Spleen (tissue), 11 donors: ENCODE data around the gene NAPB. TPM values are rescaled to one million over a fixed set of nuclear protein-coding genes. Genes with fewer than 3 reads are reported as not detected.

ENCODE experiments used
- DNase-seq: peaks from one replicate; pipeline ENCODE4 v3.0.0-alpha.2; 2020
- H3K27ac ChIP-seq, 8 donors: fragments of 200-600 bp; sonication (generic) in 7 of 8; 1 replicate in 4 of 8; 2 replicates in 4 of 8; pipeline versions ENCODE4 v1.5.0 to v1.8.0; 2016 to 2021; ENCODE audit warnings: inconsistent platforms in 4 of 8, mild to moderate bottlenecking in 4 of 8, moderate library complexity in 1 of 8
- H3K27me3 ChIP-seq, 7 donors: fragments of 200-600 bp; sonication (generic) in 6 of 7; replicated peaks in 1 of 7; 1 replicate in 4 of 7; 2 replicates in 3 of 7; pipeline versions ENCODE4 v1.5.0 to v1.8.0; 2016 to 2021; ENCODE audit warnings: inconsistent platforms in 3 of 7, mild to moderate bottlenecking in 1 of 7
- H3K36me3 ChIP-seq, 6 donors: fragments of 200-600 bp; sonication (generic) in 5 of 6; 1 replicate in 4 of 6; 2 replicates in 2 of 6; pipeline versions ENCODE4 v1.5.0 to v1.8.0; 2016 to 2021; ENCODE audit warnings: inconsistent platforms in 2 of 6
- H3K4me1 ChIP-seq, 6 donors: fragments of 200-600 bp; sonication (generic) in 5 of 6; 1 replicate in 3 of 6; 2 replicates in 3 of 6; pipeline versions ENCODE4 v1.5.0 to v1.8.0; 2016 to 2021; ENCODE audit warnings: inconsistent platforms in 3 of 6
- H3K4me3 ChIP-seq, 8 donors: fragments of 200-600 bp; sonication (generic) in 7 of 8; 1 replicate in 4 of 8; 2 replicates in 4 of 8; pipeline versions ENCODE4 v1.5.0 to v1.8.0; 2016 to 2021; ENCODE audit warnings: inconsistent platforms in 4 of 8, mild to moderate bottlenecking in 4 of 8, moderate library complexity in 2 of 8
- H3K9me3 ChIP-seq, 8 donors: fragments of 200-600 bp; sonication (generic) in 7 of 8; 1 replicate in 4 of 8; 2 replicates in 4 of 8; pipeline versions ENCODE4 v1.5.0 to v1.8.0; 2016 to 2021; ENCODE audit warnings: inconsistent platforms in 4 of 8
- CTCF ChIP-seq, 11 experiments: fragments of 200-600 bp in 7 of 11; fragments of 450-650 bp in 4 of 11; sonication (generic) in 4 of 11; IDR thresholded peaks in 8 of 11; conservative IDR thresholded peaks in 3 of 11; 1 replicate in 7 of 11; 2 replicates in 4 of 11; pipeline versions ENCODE4 v1.4.0 to v1.8.0; 2016 to 2021; ENCODE audit warnings: antibody characterized with exemption in 11 of 11, inconsistent platforms in 4 of 11, mild to moderate bottlenecking in 1 of 11
- POLR2A ChIP-seq, 3 donors: fragments of 450-650 bp; IDR thresholded peaks; one replicate each; pipeline ENCODE4 v1.5.1; 2017; ENCODE audit warnings: antibody characterized with exemption in 3 of 3, mild to moderate bottlenecking in 1 of 3
- POLR2AphosphoS5 ChIP-seq, 3 donors: sonication (generic); formaldehyde crosslinking; IDR thresholded peaks; one replicate each; pipeline ENCODE4 v1.5.1; 2017; ENCODE audit warnings: antibody characterized with exemption in 3 of 3
- WGBS, 5 donors: extraction: QIAGEN DNeasy Blood & Tissue Kit in 3 of 5; methylation state at CpG; one replicate each; pipeline versions ENCODE4 v1.1.5 to v1.1.7; 2013 to 2018; 5-methylcytosine and 5-hydroxymethylcytosine counted together
- intact Hi-C: fragments of 100-400 bp; cut with DNase I; formaldehyde crosslinking; loops from one replicate; pipeline ENCODE4 v1.15.0; 2023; ENCODE audit warnings: low total_unique reads
- polyA plus RNA-seq, 3 donors: library from polyadenylated mRNA; stranded (reverse); fragments of 200-250 nt; gene quantifications; one replicate each; pipeline ENCODE4 v1.2.1, GENCODE V29; 2013
- total RNA-seq, 7 donors: library from RNA; depleted of rRNA in 3 of 7; stranded (reverse); fragments of >200 nt in 3 of 7; fragmentation: NEBNext Ultra II Directional in 4 of 7; extraction: Animal tissue kit (Norgen Biotek cat#: 25700) in 4 of 7; gene quantifications; one replicate each; pipeline versions ENCODE4 v1.1.0 to v1.2.1, GENCODE V29; 2016 to 2021
- donor health status: healthy with polysubstance abuse.
- donor health status: DM: no; HTN: no; CAD: no; lungs with moderate emphysema.
- donor health status: DM: no; HTN: no; CAD: no.
- donor health status: Bipolar disorder and iron deficiency.
- donor health status: healthy.
- donor health status: DM: no; HTN: no; CAD: no.
- donor health status: DM: yes; HTN: yes; CAD: no.

The NAPB gene
- total and polyA plus RNA-seq, 10 donors: 3.4 to 31.9 (median 14.0) TPM

- TF ChIP-seq CTCF (IDR thresholded peaks at IDR 0.05 in 8 of 11, conservative IDR thresholded peaks at IDR 0.05 in 3 of 11) (no peak), POLR2AphosphoS5 (IDR thresholded peaks at IDR 0.05) (peak in 1 of 3 donors; percentile 29)
- Histone ChIP-seq H3K9me3 (no peaks in the 10 kb centered on the region), H3K4me3 (no peak overlapping the region), H3K27me3 (no peaks in the 10 kb centered on the region), H3K36me3 (peaks cover 0 to 92% (median 30%) of the 10 kb centered on the region in 6 donors), H3K27ac (peak overlapping the region in 5 of 8 donors; percentile 5 to 50 (median 39)), H3K4me1 (peaks cover 0 to 24% (median 11%) of the 10 kb centered on the region in 6 donors)
- intact Hi-C loops: no loop called here
- 61 to 79% (median 76%) methylated on average over 2 of the region's 2 CpGs for WGBS, 5 donors
- DNase-seq: no peak
Observed at GRCh38 chr20:23397961-23398360, 23.3 kb downstream of the NAPB start.

GRCh38 chr20:23396950-23397627, 24.2 kb downstream of the NAPB start:
- DNase-seq: no peak
- intact Hi-C loops: no loop called here
- Histone ChIP-seq H3K4me3 (no peak overlapping the region), H3K36me3 (peaks cover 0 to 93% (median 33%) of the 10 kb centered on the region in 6 donors), H3K9me3 (no peaks in the 10 kb centered on the region), H3K27ac (peak overlapping the region in 2 of 8 donors; percentile 5 to 39), H3K4me1 (peaks cover 0 to 23% (median 11%) of the 10 kb centered on the region in 6 donors), H3K27me3 (no peaks in the 10 kb centered on the region)
- WGBS, 5 donors: 81 to 90% (median 85%) methylated on average over 6 of the region's 6 CpGs
- TF ChIP-seq CTCF (IDR thresholded peaks at IDR 0.05 in 8 of 11, conservative IDR thresholded peaks at IDR 0.05 in 3 of 11): no peak
- no peak for TF ChIP-seq POLR2A (IDR thresholded peaks at IDR 0.05)
- no peak for TF ChIP-seq POLR2AphosphoS5 (IDR thresholded peaks at IDR 0.05)

- intact Hi-C loops: no loop called here
- DNase-seq: no peak
Observed at GRCh38 chr20:23393996-23394775, 27.1 kb downstream of the NAPB start.

More at GRCh38 chr20:23393996-23394775, 27.1 kb downstream of the NAPB start:
- H3K27ac ChIP-seq: no peak overlapping the region
- WGBS, 5 donors: 95 to 99% (median 97%) methylated on average over 4 of the region's 4 CpGs
- peaks cover 0 to 14% (median 9%) of the 10 kb centered on the region in 6 donors for H3K4me1 ChIP-seq
- no peaks in the 10 kb centered on the region for H3K27me3 ChIP-seq
- no peaks in the 10 kb centered on the region for H3K9me3 ChIP-seq
- peaks cover 0 to 90% (median 40%) of the 10 kb centered on the region in 6 donors for H3K36me3 ChIP-seq
- no peak for TF ChIP-seq POLR2AphosphoS5 (IDR thresholded peaks at IDR 0.05)
- TF ChIP-seq POLR2A (IDR thresholded peaks at IDR 0.05): no peak
- no peak for TF ChIP-seq CTCF (IDR thresholded peaks at IDR 0.05 in 8 of 11, conservative IDR thresholded peaks at IDR 0.05 in 3 of 11)
- no peak overlapping the region for H3K4me3 ChIP-seq
